ENCODE measurements around the gene SLC8B1. TPM values are rescaled to one million over a fixed set of nuclear protein-coding genes. Genes with fewer than 3 reads are reported as not detected.

Gene SLC8B1
- polyA plus RNA-seq, 1 donor (not counting 4 experiments of a cell fraction or from before 2014, with no cell fraction given) = 8.0 TPM

GRCh38 chr12:113297214-113297587 is 37.7 kb downstream of the SLC8B1 start:
- DNase-seq (ENCODE audit: low read depth, low spot score) = no peak
- Histone ChIP-seq H3K9me3 (ENCODE audit: control insufficient read depth, low read depth, low read length) (no peaks in the 10 kb centered on the region), H3K4me1 (ENCODE audit: control insufficient read depth, extremely low read depth, insufficient read depth, low read length) (peaks cover 14% of the 10 kb centered on the region), H3K4me3 (ENCODE audit: control insufficient read depth in 2 of 3, extremely low read depth in 1 of 3, insufficient read depth in 2 of 3, low read depth in 1 of 3, low read length in 3 of 3) (no peak overlapping the region), H2AFZ (ENCODE audit: control insufficient read depth, low read length) (no peak overlapping the region), H3K79me2 (ENCODE audit: control insufficient read depth, insufficient read depth, low read length) (no peaks in the 10 kb centered on the region), H3K4me2 (ENCODE audit: control insufficient read depth, extremely low read depth, insufficient read depth, low read depth, low read length) (no peak overlapping the region), H4K20me1 (ENCODE audit: control insufficient read depth, extremely low read depth, insufficient read depth, low read length) (no peaks in the 10 kb centered on the region), H3K36me3 (ENCODE audit: control insufficient read depth in 2 of 2, extremely low read depth in 1 of 2, insufficient read depth in 2 of 2, low read length in 2 of 2) (peaks cover 5 to 6% of the 10 kb centered on the region in 2 experiments), H3K27ac (ENCODE audit: control insufficient read depth, insufficient read depth, low read length) (no peak overlapping the region), H3K9ac (ENCODE audit: control insufficient read depth, extremely low read depth, insufficient read depth, low read length) (no peak overlapping the region), H3K9me1 (ENCODE audit: control insufficient read depth, extremely low read depth, insufficient read depth, low read length) (peaks cover 2% of the 10 kb centered on the region), H3K27me3 (ENCODE audit: control insufficient read depth, extremely low read depth, insufficient read depth, low read length) (no peaks in the 10 kb centered on the region)
- dilution Hi-C loops (cut with MboI; ENCODE audit: extremely low pct_ligation_motif_present, low sequenced_read_pairs) = no loop called here
- no peak for FAIRE-seq
- TF ChIP-seq CTCF (optimal IDR thresholded peaks at IDR 0.05 in 1 of 3, IDR thresholded peaks at IDR 0.05 in 1 of 3, conservative IDR thresholded peaks at IDR 0.05 in 1 of 3; ENCODE audit: extremely low read depth in 1 of 3, insufficient read depth in 2 of 3, low read length in 3 of 3) (no peak), EZH2 (IDR thresholded peaks at IDR 0.05; ENCODE audit: low read length) (no peak)

DNA sequence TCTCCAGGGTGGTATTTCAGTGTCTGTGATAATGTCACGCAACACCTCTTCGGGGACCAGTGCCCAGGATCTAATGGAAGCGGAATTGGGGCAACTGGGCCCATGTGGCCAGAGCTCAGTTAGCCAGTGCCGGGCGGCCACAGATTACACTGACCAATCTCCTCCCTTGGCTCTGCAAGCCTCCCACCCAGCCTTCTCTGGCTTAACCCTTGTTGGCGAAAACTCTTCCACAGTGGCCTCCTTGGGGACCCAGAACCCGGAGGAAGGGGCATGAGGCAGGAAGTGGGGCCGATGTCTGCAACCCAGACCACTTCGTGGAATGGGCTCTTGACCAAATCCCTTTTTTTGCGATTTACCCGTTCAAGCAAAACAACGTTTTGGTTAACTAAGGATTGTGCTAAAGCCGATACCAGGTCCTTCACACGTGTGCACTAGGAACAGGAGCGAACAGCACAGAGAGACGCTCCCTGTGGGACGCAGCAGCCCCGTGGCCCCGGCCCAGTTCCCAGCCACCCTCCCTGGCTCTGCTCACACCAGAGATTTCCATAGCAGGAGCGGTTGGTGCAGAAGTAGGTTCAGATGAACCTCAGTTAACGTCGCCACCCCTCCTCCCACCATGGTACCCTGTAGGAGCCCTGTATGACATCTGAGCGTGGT is 38.2 kb downstream of the SLC8B1 start:
- FAIRE-seq = no peak
- no peak overlapping the region for H3K9ac ChIP-seq (ENCODE audit: control insufficient read depth, extremely low read depth, insufficient read depth, low read length)
- H3K27ac ChIP-seq (ENCODE audit: control insufficient read depth, insufficient read depth, low read length) = no peak overlapping the region
- H3K79me2 ChIP-seq (ENCODE audit: control insufficient read depth, insufficient read depth, low read length) = no peaks in the 10 kb centered on the region
- H3K4me1 ChIP-seq (ENCODE audit: control insufficient read depth, extremely low read depth, insufficient read depth, low read length) = peaks cover 14% of the 10 kb centered on the region
- no peak overlapping the region for H3K4me2 ChIP-seq (ENCODE audit: control insufficient read depth, extremely low read depth, insufficient read depth, low read depth, low read length)
- no peak for DNase-seq (ENCODE audit: low read depth, low spot score)
- H3K9me3 ChIP-seq (ENCODE audit: control insufficient read depth, low read depth, low read length) = no peaks in the 10 kb centered on the region
- no peak overlapping the region for H3K4me3 ChIP-seq (ENCODE audit: control insufficient read depth in 2 of 3, extremely low read depth in 1 of 3, insufficient read depth in 2 of 3, low read depth in 1 of 3, low read length in 3 of 3)
- H4K20me1 ChIP-seq (ENCODE audit: control insufficient read depth, extremely low read depth, insufficient read depth, low read length) = no peaks in the 10 kb centered on the region
- no peaks in the 10 kb centered on the region for H3K27me3 ChIP-seq (ENCODE audit: control insufficient read depth, extremely low read depth, insufficient read depth, low read length)
- H3K36me3 ChIP-seq (ENCODE audit: control insufficient read depth in 2 of 2, extremely low read depth in 1 of 2, insufficient read depth in 2 of 2, low read length in 2 of 2) = peaks cover 5 to 6% of the 10 kb centered on the region in 2 experiments
- dilution Hi-C loops (cut with MboI; ENCODE audit: extremely low pct_ligation_motif_present, low sequenced_read_pairs) = no loop called here
- H3K9me1 ChIP-seq (ENCODE audit: control insufficient read depth, extremely low read depth, insufficient read depth, low read length) = peaks cover 2% of the 10 kb centered on the region
- H2AFZ ChIP-seq (ENCODE audit: control insufficient read depth, low read length) = no peak overlapping the region
- TF ChIP-seq CTCF (optimal IDR thresholded peaks at IDR 0.05 in 1 of 3, IDR thresholded peaks at IDR 0.05 in 1 of 3, conservative IDR thresholded peaks at IDR 0.05 in 1 of 3; ENCODE audit: extremely low read depth in 1 of 3, insufficient read depth in 2 of 3, low read length in 3 of 3) (no peak), EZH2 (IDR thresholded peaks at IDR 0.05; ENCODE audit: low read length) (no peak)

All from keratinocyte (primary cell).